Neural cell (in vitro differentiated cells): Measurements from ENCODE around the gene A4GALT.

ENCODE experiments used
- EZH2 ChIP-seq: fragments of 200-600, 300-800 bp; shearing (Covaris generic), sonication (generic); IDR thresholded peaks from 2 replicates; pipeline ENCODE4 v1.6.1; 2014; ENCODE audit warnings: antibody characterized with exemption, low read length, borderline replicate concordance, mild to moderate bottlenecking; ENCODE audit not compliant: insufficient read depth, poor library complexity, severe bottlenecking
- REST ChIP-seq: IDR thresholded peaks from 2 replicates; pipeline ENCODE4 v1.6.1; 2012; ENCODE audit warnings: borderline replicate concordance
- TF ChIP-seq, protein P1 (sequence below): fragments of 450-650 bp; IDR thresholded peaks from 2 replicates; pipeline ENCODE4 v1.5.1; 2014; ENCODE audit warnings: antibody characterized with exemption, mild to moderate bottlenecking, moderate library complexity; ENCODE audit not compliant: poor library complexity, severe bottlenecking

GRCh38 chr22:42686756-42687491 is 33.7 kb downstream of the A4GALT start:
- TF ChIP-seq REST (no peak), EZH2 (no peak)
- TF ChIP-seq, protein P1, sequence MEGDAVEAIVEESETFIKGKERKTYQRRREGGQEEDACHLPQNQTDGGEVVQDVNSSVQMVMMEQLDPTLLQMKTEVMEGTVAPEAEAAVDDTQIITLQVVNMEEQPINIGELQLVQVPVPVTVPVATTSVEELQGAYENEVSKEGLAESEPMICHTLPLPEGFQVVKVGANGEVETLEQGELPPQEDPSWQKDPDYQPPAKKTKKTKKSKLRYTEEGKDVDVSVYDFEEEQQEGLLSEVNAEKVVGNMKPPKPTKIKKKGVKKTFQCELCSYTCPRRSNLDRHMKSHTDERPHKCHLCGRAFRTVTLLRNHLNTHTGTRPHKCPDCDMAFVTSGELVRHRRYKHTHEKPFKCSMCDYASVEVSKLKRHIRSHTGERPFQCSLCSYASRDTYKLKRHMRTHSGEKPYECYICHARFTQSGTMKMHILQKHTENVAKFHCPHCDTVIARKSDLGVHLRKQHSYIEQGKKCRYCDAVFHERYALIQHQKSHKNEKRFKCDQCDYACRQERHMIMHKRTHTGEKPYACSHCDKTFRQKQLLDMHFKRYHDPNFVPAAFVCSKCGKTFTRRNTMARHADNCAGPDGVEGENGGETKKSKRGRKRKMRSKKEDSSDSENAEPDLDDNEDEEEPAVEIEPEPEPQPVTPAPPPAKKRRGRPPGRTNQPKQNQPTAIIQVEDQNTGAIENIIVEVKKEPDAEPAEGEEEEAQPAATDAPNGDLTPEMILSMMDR, result no peak
